IPS-15b (cell line): ENCODE data around the gene DENND4B.

Experiments used
- H3K27me3 ChIP-seq: one replicate; pipeline ENCODE4 v1.6.1; 2013; ENCODE audit warnings: low read length; ENCODE audit not compliant: control insufficient read depth, insufficient read depth
- H3K36me3 ChIP-seq: one replicate; pipeline ENCODE4 v1.6.1; 2013; ENCODE audit warnings: low read length; ENCODE audit not compliant: control insufficient read depth, insufficient read depth
- H3K4me1 ChIP-seq: one replicate; pipeline ENCODE4 v1.6.1; 2013; ENCODE audit warnings: mild to moderate bottlenecking, low read length; ENCODE audit not compliant: control insufficient read depth, insufficient read depth
- H3K4me3 ChIP-seq: one replicate; pipeline ENCODE4 v1.5.1; 2013; ENCODE audit warnings: low read depth, low read length
- H3K9ac ChIP-seq: one replicate; pipeline ENCODE4 v1.6.1; 2013; ENCODE audit warnings: low read depth, mild to moderate bottlenecking, low read length
- H3K9me3 ChIP-seq: one replicate; pipeline ENCODE4 v1.6.1; 2013; ENCODE audit warnings: mild to moderate bottlenecking, low read length; ENCODE audit not compliant: control insufficient read depth, insufficient read depth

DENND4B gene

GRCh38 chr1:153967107-153967999, 20.8 kb upstream of the DENND4B start, which contains the start of gene CREB3L4:
TSS of gene CREB3L4 (plus strand) at chr1:153967902. CDS start at chr1:153968526, 624 bp downstream.
- Histone ChIP-seq H3K9ac (peak within 1 kb of the TSS; percentile 80), H3K27me3 (no peaks in the 10 kb centered on the region), H3K9me3 (no peaks in the 10 kb centered on the region), H3K4me1 (no peaks in the 10 kb centered on the region), H3K36me3 (peaks cover 7% of the 10 kb centered on the region), H3K4me3 (peak within 1 kb of the TSS; percentile 83)

GRCh38 chr1:153963850-153964331, 17.4 kb upstream of the DENND4B start:
- peak overlapping the region; percentile 55 for H3K9ac ChIP-seq
- no peaks in the 10 kb centered on the region for H3K27me3 ChIP-seq
- peaks cover 12% of the 10 kb centered on the region for H3K36me3 ChIP-seq
- H3K9me3 ChIP-seq, result no peaks in the 10 kb centered on the region
- H3K4me1 ChIP-seq, result peaks cover 12% of the 10 kb centered on the region
- H3K4me3 ChIP-seq, result peak overlapping the region; percentile 98

- H3K4me3 ChIP-seq, result peak within 1 kb of the TSS; percentile 98
- no peaks in the 10 kb centered on the region for H3K27me3 ChIP-seq
- no peaks in the 10 kb centered on the region for H3K9me3 ChIP-seq
- H3K9ac ChIP-seq, result peak within 1 kb of the TSS; percentile 84
- peaks cover 12% of the 10 kb centered on the region for H3K36me3 ChIP-seq
- peaks cover 13% of the 10 kb centered on the region for H3K4me1 ChIP-seq
These were observed 16.7 kb upstream of the DENND4B start, which contains the start of gene SLC39A1 for GRCh38 chr1:153963030-153963849. TSS of gene SLC39A1 (minus strand) at chr1:153963537. CDS start at chr1:153962715, 822 bp downstream.

- Histone ChIP-seq H3K9me3 (no peaks in the 10 kb centered on the region), H3K27me3 (no peaks in the 10 kb centered on the region), H3K9ac (peak overlapping the region; percentile 84), H3K36me3 (peaks cover 12% of the 10 kb centered on the region), H3K4me3 (peak overlapping the region; percentile 98), H3K4me1 (peaks cover 13% of the 10 kb centered on the region)
These were observed 15.8 kb upstream of the DENND4B start for GRCh38 chr1:153962088-153963029.

- Histone ChIP-seq H3K9ac (peak overlapping the region; percentile 84), H3K36me3 (peaks cover 12% of the 10 kb centered on the region), H3K4me3 (peak overlapping the region; percentile 98), H3K4me1 (peaks cover 16% of the 10 kb centered on the region), H3K9me3 (no peaks in the 10 kb centered on the region), H3K27me3 (no peaks in the 10 kb centered on the region)
These were observed 14.9 kb upstream of the DENND4B start for GRCh38 chr1:153961421-153961820.

GRCh38 chr1:153960206-153960605, 13.7 kb upstream of the DENND4B start:
- Histone ChIP-seq H3K9me3 (no peaks in the 10 kb centered on the region), H3K9ac (no peak overlapping the region), H3K4me3 (no peak overlapping the region), H3K36me3 (peaks cover 12% of the 10 kb centered on the region), H3K4me1 (peaks cover 16% of the 10 kb centered on the region), H3K27me3 (no peaks in the 10 kb centered on the region)

- no peak overlapping the region for H3K4me3 ChIP-seq
- H3K27me3 ChIP-seq, result no peaks in the 10 kb centered on the region
- peaks cover 14% of the 10 kb centered on the region for H3K36me3 ChIP-seq
- H3K9ac ChIP-seq, result no peak overlapping the region
- H3K9me3 ChIP-seq, result no peaks in the 10 kb centered on the region
- peaks cover 16% of the 10 kb centered on the region for H3K4me1 ChIP-seq
These were observed 12.9 kb upstream of the DENND4B start for GRCh38 chr1:153959454-153959853.

GRCh38 chr1:153958961-153959260, 12.4 kb upstream of the DENND4B start:
- H3K4me1 ChIP-seq, result peaks cover 16% of the 10 kb centered on the region
- no peak overlapping the region for H3K4me3 ChIP-seq
- H3K36me3 ChIP-seq, result peaks cover 14% of the 10 kb centered on the region
- no peaks in the 10 kb centered on the region for H3K9me3 ChIP-seq
- no peaks in the 10 kb centered on the region for H3K27me3 ChIP-seq
- no peak overlapping the region for H3K9ac ChIP-seq

- H3K4me3 ChIP-seq, result peak within 1 kb of the TSS; percentile 97
- peak within 1 kb of the TSS; percentile 71 for H3K9ac ChIP-seq
- no peaks in the 10 kb centered on the region for H3K27me3 ChIP-seq
- H3K9me3 ChIP-seq, result no peaks in the 10 kb centered on the region
- H3K36me3 ChIP-seq, result peaks cover 16% of the 10 kb centered on the region
- H3K4me1 ChIP-seq, result peaks cover 16% of the 10 kb centered on the region
These were observed 11.8 kb upstream of the DENND4B start, which contains the start of gene CRTC2 for GRCh38 chr1:153958111-153958960. TSS of gene CRTC2 (minus strand) at chr1:153958612. CDS start at chr1:153958497, 115 bp downstream.

- H3K36me3 ChIP-seq, result peaks cover 19% of the 10 kb centered on the region
- H3K27me3 ChIP-seq, result no peaks in the 10 kb centered on the region
- H3K4me1 ChIP-seq, result peaks cover 16% of the 10 kb centered on the region
- H3K9ac ChIP-seq, result peak overlapping the region; percentile 71
- H3K4me3 ChIP-seq, result peak overlapping the region; percentile 97
- no peaks in the 10 kb centered on the region for H3K9me3 ChIP-seq
These were observed 11.2 kb upstream of the DENND4B start for GRCh38 chr1:153957744-153958110.
